Measurements from ENCODE around the gene AHNAK2. TPM values are rescaled to one million over a fixed set of nuclear protein-coding genes. Genes with fewer than 3 reads are reported as not detected.
A peak's percentile ranks its signal among the peaks of the same experiment; 100 is the strongest.

AHNAK2 gene
- total RNA-seq, 2 donors from 2014 or later: 0.05 TPM; not detected in 1

GRCh38 chr14:104989236-104989950 lies 11.2 kb upstream of the AHNAK2 start:
- no peak overlapping the region for H3K27ac Mint-ChIP-seq
- H3K27me3 Mint-ChIP-seq (ENCODE audit: low read depth): no peaks in the 10 kb centered on the region
- H3K4me1 Mint-ChIP-seq (ENCODE audit: low read depth): peaks cover 15% of the 10 kb centered on the region
- DNase-seq (no peak), ATAC-seq (replicated peaks in 1 of 2) (no peak)
- H3K9me3 Mint-ChIP-seq: no peaks in the 10 kb centered on the region
- H3K36me3 Mint-ChIP-seq (ENCODE audit: insufficient read depth in 2 of 2): no peaks in the 10 kb centered on the region
- no peak overlapping the region for H3K4me3 Mint-ChIP-seq

- peaks cover 16% of the 10 kb centered on the region for H3K4me1 Mint-ChIP-seq (ENCODE audit: low read depth)
- H3K4me3 Mint-ChIP-seq: peak overlapping the region; percentile 75 to 76
- H3K27me3 Mint-ChIP-seq (ENCODE audit: low read depth): no peaks in the 10 kb centered on the region
- H3K36me3 Mint-ChIP-seq (ENCODE audit: insufficient read depth in 2 of 2): no peaks in the 10 kb centered on the region
- no peaks in the 10 kb centered on the region for H3K9me3 Mint-ChIP-seq
- no peak for ATAC-seq (replicated peaks in 1 of 2)
- no peak for DNase-seq
- H3K27ac Mint-ChIP-seq: no peak overlapping the region
Observed at GRCh38 chr14:104986487-104987164, 8.5 kb upstream of the AHNAK2 start.

- Mint-ChIP-seq H3K4me1 (ENCODE audit: low read depth) (peaks cover 16% of the 10 kb centered on the region), H3K36me3 (ENCODE audit: insufficient read depth in 2 of 2) (no peaks in the 10 kb centered on the region), H3K9me3 (no peaks in the 10 kb centered on the region), H3K27me3 (ENCODE audit: low read depth) (no peaks in the 10 kb centered on the region), H3K4me3 (peak within 1 kb of the TSS; percentile 75 to 76), H3K27ac (no peak within 1 kb of the TSS)
- DNase-seq (peak; percentile 89 to 91), ATAC-seq (replicated peaks in 1 of 2) (peak; percentile 97)
Observed at GRCh38 chr14:104985675-104986486, 7.7 kb upstream of the AHNAK2 start, which contains the start of gene CLBA1. Gene CLBA1, plus strand, starts transcription at chr14:104985788. Its CDS starts 644 bp downstream, at chr14:104986432.

- ATAC-seq (replicated peaks in 1 of 2) (no peak), DNase-seq (no peak)
- H3K4me3 Mint-ChIP-seq: peak overlapping the region; percentile 57 to 74
- H3K36me3 Mint-ChIP-seq (ENCODE audit: insufficient read depth in 2 of 2): no peaks in the 10 kb centered on the region
- peaks cover 16% of the 10 kb centered on the region for H3K4me1 Mint-ChIP-seq (ENCODE audit: low read depth)
- H3K9me3 Mint-ChIP-seq: no peaks in the 10 kb centered on the region
- H3K27me3 Mint-ChIP-seq (ENCODE audit: low read depth): peaks cover under 1% of the 10 kb centered on the region
- H3K27ac Mint-ChIP-seq: no peak overlapping the region
Observed at GRCh38 chr14:104984056-104984894, 6.1 kb upstream of the AHNAK2 start.

GRCh38 chr14:104983231-104983721 lies 5.1 kb upstream of the AHNAK2 start:
- Mint-ChIP-seq H3K27ac (no peak overlapping the region), H3K36me3 (ENCODE audit: insufficient read depth in 2 of 2) (no peaks in the 10 kb centered on the region), H3K4me3 (no peak overlapping the region), H3K27me3 (ENCODE audit: low read depth) (peaks cover 9% of the 10 kb centered on the region), H3K9me3 (no peaks in the 10 kb centered on the region), H3K4me1 (ENCODE audit: low read depth) (peaks cover 16% of the 10 kb centered on the region)
- ATAC-seq (replicated peaks in 1 of 2) (no peak), DNase-seq (no peak)

GRCh38 chr14:104982548-104983230 lies 4.5 kb upstream of the AHNAK2 start:
- peaks cover 9% of the 10 kb centered on the region for H3K27me3 Mint-ChIP-seq (ENCODE audit: low read depth)
- ATAC-seq (replicated peaks in 1 of 2) (no peak), DNase-seq (no peak)
- H3K27ac Mint-ChIP-seq: no peak overlapping the region
- H3K36me3 Mint-ChIP-seq (ENCODE audit: insufficient read depth in 2 of 2): no peaks in the 10 kb centered on the region
- H3K9me3 Mint-ChIP-seq: no peaks in the 10 kb centered on the region
- H3K4me1 Mint-ChIP-seq (ENCODE audit: low read depth): peaks cover 16% of the 10 kb centered on the region
- H3K4me3 Mint-ChIP-seq: no peak overlapping the region

GRCh38 chr14:104981699-104982541 lies 3.7 kb upstream of the AHNAK2 start:
- Mint-ChIP-seq H3K9me3 (no peaks in the 10 kb centered on the region), H3K4me1 (ENCODE audit: low read depth) (peaks cover 11% of the 10 kb centered on the region), H3K36me3 (ENCODE audit: insufficient read depth in 2 of 2) (no peaks in the 10 kb centered on the region), H3K4me3 (no peak overlapping the region), H3K27me3 (ENCODE audit: low read depth) (peaks cover 16% of the 10 kb centered on the region), H3K27ac (no peak overlapping the region)
- DNase-seq (no peak), ATAC-seq (replicated peaks in 1 of 2) (no peak)

- ATAC-seq (replicated peaks in 1 of 2) (no peak), DNase-seq (no peak)
- Mint-ChIP-seq H3K9me3 (no peaks in the 10 kb centered on the region), H3K27ac (no peak overlapping the region), H3K4me1 (ENCODE audit: low read depth) (peaks cover 13% of the 10 kb centered on the region), H3K27me3 (ENCODE audit: low read depth) (peaks cover 23% of the 10 kb centered on the region), H3K36me3 (ENCODE audit: insufficient read depth in 2 of 2) (no peaks in the 10 kb centered on the region), H3K4me3 (no peak overlapping the region)
Observed at GRCh38 chr14:104980611-104981531, 2.7 kb upstream of the AHNAK2 start.

GRCh38 chr14:104979758-104980610 lies 1.8 kb upstream of the AHNAK2 start:
- Mint-ChIP-seq H3K36me3 (ENCODE audit: insufficient read depth in 2 of 2) (no peaks in the 10 kb centered on the region), H3K9me3 (no peaks in the 10 kb centered on the region), H3K27me3 (ENCODE audit: low read depth) (peaks cover 24% of the 10 kb centered on the region), H3K4me1 (ENCODE audit: low read depth) (peaks cover 13% of the 10 kb centered on the region), H3K4me3 (no peak overlapping the region), H3K27ac (no peak overlapping the region)
- no peak for DNase-seq
- no peak for ATAC-seq (replicated peaks in 1 of 2)
